HG03135 (cell line): Measurements from ENCODE around the gene RBM39.
"Not testable (repeated sequence)": the region's sequence is repeated elsewhere in the genome, so short reads cannot be mapped to it uniquely, and the experiment has no call there.

Source experiments
- ATAC-seq: cut with Tn5 transposase; IDR thresholded peaks from one replicate; pipeline ENCODE4 v1.9.1; 2021; ENCODE audit warnings: mild to moderate bottlenecking, moderate library complexity; ENCODE audit not compliant: unreplicated experiment

The RBM39 gene

DNA sequence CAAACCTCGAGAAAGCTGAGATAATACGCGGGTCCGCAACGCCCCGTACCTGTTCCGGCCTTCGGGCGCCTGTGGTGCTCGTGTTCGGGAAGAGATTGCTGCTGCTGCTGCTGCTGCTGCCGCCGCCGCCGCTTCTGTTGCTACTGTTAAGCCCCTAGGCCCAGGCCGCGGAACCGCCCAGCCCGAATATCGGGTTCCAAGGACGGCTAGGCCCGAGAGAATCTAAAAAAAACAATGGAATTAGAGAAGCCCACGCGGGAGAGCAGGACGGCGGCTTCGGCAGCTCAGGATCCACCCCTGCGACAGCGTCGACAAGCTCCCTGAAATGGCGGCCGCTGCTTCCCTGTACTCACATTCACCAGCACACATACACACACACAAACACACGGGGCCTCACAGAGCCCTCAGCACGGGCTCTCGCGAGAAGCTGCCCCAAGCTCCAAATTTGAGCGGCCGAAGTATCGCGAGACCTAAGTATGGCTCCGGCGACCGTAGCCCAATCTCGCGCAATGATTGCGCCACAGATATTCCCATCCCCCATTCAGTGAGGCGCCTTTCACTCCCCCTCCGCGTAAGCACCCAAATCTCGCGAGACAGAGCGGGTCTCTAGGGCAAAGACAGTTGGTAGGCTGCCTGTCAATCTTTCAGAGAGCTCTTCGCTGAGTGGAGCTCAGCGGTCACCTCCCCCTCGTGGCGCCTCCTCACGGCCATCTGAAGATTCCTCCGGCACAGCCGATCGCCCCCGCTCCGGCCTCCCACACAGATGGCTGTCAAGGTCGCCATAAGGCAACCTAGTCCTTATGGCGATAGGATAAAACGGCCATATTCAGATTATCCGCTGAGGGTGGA is at the start of gene RBM39:
Gene RBM39, minus strand, starts transcription at position 369 of the 849 bp plus-strand sequence. CDS start 1,386 bp downstream, outside the sequence.
- peak; percentile 85 for ATAC-seq

DNA sequence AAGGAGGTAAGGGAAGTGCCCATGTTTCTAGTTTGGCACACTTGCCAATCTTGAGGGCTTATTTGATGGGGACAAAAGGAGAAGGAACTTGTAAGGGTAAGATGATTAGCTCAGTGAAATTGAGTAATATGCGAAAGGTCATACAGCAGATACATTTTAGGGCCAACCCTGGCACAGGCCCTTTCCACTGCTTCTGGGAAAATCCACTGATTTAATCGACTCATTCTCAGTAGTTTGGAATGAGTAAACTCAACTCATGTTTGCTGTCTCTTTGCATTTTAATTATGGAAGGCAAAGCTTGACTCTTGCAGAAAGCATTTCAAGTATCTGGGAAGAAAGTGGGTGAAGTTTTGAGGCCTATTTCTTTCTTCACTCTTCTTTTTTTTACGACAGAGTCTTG is 49.8 kb upstream of the RBM39 start:
- no peak for ATAC-seq

DNA sequence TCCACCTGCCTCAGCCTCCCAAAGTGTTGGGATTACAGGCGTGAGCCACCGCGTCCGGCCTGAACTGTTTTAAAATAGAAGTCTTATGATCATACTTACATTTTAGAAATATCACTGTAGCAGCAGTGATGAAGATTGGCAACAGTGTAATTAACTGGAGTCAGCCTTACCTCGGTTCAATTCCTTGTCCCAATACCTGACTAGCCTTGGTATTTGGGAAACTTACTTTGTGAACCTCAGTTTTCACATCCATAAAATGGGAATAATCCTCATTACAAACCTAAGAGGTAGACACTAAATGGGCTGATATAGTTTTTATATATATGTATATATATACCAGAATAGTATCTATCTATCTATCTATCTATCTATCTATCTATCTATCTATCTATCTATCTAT is 49.0 kb upstream of the RBM39 start:
- no peak for ATAC-seq

DNA sequence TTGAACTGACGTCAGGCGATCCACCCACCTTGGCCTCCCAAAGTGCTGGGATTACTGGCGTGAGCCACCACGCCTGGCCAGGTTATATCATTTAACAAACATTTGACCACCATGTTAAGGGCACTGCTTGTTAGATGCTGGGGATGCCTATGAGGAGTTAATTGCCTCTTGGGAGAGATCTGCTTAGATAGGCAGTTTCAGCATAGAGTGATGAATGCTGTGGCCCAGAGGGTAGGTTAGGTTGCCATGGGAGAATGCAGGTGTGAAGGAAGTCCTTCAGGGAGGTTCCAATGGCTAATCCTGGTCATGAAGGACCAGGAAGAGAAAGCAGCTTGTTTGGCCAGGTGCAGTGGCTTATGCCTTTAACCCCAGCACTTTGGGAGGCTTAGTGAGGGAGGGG is 46.7 kb upstream of the RBM39 start:
- ATAC-seq: no peak

DNA sequence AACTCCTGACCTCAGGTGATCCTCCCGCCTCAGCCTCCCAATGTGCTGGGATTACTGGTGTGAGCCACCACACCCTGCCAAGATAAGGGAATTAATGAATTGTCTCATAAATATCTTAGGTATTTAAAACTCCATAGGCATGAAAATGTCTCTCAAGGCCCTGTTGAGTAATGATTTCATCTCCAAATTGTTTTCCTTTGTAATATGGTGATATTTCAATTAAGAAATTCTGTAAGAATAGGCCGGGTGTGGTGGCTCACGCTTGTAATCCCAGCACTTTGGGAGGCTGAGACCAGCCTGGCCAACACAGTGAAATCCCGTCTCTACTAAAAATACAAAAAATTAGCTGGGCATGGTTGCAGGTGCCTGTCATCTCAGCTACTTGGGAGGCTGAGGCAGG is 43.5 kb upstream of the RBM39 start:
- ATAC-seq: not testable (repeated sequence)

DNA sequence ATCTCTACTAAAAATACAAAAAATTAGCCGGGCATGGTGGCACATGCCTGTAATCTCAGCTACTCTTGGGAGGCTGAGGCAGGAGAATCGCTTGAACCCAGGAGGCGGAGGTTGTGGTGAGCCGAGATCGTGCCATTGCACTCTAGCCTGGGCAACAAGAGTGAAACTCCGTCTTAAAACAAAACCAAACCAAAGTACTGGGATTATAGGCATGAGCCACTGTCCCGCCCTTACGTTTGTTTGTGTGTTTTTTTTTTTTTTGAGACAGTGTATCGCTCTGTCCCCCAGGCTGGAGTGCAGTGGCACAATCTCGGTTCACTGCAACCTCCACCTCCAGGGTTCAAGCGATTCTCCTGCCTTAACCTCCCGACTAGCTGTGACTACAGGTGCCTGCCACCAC is 41.8 kb upstream of the RBM39 start:
- not testable (repeated sequence) for ATAC-seq

DNA sequence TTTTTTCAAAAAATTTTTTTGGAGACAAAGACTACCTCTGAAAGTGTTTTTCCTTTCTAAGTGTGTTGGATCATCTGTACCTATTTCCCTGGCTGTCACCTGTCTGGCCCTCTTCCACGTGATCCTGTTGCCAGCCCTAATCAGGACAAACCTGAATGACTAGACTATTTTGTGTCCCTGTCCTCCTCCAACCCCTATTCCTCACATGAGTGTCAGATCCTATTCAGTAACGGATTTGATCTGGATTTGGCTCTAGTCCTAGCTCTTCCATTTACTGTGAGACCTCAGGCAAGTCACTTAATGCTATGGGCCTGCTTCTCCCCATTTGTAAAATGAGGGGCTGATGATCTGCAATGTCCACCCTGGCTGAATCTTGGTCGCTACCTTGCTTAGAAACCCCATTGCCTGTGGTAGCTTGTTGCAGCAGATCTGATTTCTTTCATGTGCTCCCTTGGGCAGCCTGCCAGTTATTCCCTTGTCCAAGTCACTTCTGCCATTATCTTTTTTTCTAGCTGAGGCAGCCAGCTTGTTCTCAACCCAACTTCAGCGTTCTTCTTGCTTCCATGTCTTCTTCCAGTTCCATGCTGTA is 34.5 kb upstream of the RBM39 start:
- ATAC-seq: no peak

DNA sequence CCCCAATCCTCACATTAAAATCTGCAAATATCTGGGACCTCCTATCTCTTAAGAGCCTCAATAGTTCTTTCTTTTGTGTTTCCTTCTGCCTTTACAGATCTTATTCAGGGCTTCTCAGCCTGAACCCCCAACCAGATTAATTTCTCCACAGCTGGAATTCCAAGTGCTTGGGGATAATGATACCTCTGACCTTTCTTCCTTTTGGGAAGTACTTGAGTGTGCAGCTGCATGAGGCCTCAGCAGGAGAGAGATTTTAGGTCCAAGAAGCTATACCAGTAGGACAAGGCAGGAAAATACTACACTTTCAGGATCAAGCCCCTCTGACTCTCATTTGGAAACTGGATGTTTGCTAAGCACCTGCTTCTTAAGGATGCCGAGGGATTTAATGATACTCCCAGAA is 32.3 kb upstream of the RBM39 start:
- ATAC-seq: no peak

DNA sequence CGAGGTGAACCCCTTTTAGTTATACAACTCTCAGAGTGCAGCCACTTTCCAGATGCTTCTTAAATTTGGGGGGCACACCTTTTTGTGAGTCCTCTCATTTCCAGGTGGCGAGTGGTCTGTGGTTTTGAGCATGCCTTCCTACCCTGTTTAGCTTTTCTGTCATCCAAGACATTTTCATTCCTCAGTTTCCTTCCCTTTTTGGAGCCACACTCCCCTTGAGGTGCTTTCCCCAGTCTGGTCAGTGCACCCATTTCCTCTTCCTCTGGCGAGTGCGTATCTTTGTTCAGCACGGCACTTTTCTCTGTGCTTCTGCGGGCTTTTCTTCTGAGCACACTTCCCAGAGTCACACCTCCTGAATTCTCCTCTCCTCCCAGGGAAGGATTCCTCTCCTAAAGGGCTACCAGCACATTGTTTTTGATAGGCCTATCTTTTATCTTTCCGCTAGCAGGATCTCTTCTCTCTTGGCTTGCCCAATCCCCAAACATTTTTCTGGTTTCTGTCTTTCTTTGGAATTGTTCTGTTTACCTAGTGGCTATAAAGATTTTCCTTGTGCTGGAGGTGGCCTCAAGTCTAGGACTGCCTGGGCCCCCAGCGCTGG is 31.2 kb upstream of the RBM39 start:
- ATAC-seq: no peak

DNA sequence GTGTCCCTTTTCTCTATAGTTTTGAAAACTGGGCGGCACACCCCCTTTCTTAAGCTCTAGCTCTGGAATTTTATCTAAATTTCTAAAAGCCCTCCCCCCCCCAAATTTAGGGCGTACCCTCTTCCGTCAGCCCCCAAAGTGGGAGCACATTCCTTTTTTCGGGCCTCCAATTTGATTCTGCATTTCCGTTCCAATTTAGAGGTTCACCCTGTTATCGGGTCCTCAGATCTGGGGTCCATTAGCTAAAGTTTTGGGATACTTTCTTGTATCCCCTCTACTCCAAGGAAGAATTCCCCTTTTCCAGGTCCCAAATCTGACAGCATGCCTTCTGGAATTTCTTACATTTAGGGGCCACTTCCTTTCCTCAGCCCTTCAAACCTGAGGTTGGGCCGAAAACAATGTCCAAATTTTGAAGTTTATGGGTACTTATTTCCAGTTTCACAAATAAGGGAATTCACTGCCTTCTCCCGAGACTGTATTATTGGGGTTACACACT is 30.6 kb upstream of the RBM39 start:
- ATAC-seq: no peak

DNA sequence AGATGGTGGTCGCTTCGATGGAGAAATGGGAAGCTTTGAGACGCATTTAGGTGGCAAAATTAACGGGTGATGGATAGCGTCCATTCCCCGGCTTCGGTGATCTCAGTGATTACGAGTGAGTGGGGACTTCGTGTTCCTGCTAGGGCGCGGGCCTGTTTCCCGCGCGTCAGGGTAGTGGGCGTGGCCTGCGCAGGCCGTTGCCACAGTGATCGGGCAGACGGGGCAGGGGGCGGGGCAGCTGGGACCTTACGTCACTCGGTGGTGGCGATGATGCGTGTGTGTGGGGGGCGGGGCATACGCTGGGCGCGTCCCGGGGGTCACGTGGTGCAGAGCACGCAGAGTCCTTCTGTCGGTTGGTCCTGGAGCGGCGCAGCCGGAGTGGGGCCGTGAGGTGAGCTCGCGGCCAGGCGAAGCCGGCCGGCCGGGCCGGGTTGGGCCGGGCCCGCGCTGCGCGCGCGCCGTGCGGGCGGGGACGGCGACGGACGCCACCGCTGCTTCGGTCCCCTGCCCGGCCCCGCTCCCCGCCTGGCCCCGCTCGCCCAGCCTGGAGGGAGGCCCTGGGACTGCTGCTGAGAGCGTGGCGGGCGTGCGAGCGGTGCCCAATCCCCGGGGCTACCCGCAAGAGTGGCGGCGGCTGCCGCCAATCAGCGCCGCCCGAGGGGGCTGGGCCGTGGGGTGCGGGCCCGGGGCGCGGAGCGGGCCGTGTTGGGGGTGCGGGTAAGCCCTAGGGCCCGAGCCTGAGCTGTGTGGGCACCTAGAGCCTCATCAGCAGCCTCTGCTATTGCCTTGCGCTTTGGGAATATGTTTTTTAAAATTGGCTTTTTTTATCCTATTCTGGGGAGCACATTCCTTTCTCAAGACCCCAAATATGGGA is 29.9 kb upstream of the RBM39 start, which contains the start of gene PHF20:
Gene PHF20, plus strand, starts transcription at position 327 of the 874 bp plus-strand sequence. CDS start 29,508 bp downstream, outside the sequence.
- ATAC-seq: peak; percentile 72

DNA sequence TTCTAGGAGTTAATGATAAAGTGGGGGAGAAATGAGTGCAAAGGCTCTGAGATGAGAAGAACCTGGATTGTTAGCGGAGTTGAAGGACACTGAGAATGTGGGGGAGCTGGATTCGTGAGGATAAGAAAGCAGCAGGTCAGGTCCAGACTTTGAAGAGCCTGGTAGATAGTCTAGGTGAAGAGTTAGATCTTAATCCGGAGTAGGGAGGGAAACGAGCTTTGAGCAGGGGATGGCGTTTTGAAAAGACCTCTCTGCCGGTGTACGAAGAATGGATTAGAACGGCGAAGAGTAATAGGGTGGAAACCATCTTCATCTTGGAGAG is 29.3 kb upstream of the RBM39 start:
- no peak for ATAC-seq

DNA sequence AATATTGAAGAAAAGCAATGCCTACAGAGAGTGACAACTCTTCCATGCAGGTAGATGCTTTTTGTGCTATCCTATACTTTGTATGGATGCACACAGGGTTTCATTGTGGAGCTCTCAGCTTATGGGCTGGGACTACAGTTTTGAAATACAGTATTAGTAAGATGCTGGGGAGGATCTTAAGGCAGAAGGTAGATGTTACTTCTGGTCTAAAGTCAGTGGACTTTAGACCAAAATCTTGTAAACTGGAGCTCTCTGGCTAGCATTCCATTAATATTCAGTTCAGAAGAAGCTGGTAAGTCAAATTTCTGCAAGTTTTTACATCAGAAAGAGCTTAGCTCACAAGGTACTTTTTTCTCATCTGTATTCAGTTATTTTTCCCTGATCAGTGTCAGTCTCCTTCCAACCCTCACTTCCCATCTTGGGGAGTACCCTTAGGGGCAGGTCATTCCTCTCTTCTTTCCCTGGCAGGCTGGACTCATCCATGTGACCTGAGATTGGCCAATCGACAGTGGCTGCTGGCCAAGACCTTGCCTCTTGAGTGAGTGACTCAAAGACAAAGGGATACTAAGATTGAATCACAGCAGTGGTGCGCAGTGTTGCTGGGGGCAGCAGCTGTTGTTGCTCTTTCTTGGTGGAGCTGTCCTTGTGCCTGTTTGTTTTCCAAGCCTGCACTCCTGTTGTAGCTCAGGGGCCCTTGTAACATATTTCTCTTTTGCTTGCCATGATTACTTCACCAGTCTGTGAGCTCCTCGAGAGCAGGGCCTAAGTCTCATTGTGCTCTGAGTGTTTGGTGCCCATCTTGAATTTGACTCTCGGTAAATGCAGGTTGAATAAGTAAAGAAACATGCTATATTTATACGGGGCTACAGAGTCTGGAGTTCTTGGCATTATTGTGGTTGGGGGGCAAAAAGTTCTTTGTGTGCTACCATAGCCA is 26.9 kb upstream of the RBM39 start:
- no peak for ATAC-seq

DNA sequence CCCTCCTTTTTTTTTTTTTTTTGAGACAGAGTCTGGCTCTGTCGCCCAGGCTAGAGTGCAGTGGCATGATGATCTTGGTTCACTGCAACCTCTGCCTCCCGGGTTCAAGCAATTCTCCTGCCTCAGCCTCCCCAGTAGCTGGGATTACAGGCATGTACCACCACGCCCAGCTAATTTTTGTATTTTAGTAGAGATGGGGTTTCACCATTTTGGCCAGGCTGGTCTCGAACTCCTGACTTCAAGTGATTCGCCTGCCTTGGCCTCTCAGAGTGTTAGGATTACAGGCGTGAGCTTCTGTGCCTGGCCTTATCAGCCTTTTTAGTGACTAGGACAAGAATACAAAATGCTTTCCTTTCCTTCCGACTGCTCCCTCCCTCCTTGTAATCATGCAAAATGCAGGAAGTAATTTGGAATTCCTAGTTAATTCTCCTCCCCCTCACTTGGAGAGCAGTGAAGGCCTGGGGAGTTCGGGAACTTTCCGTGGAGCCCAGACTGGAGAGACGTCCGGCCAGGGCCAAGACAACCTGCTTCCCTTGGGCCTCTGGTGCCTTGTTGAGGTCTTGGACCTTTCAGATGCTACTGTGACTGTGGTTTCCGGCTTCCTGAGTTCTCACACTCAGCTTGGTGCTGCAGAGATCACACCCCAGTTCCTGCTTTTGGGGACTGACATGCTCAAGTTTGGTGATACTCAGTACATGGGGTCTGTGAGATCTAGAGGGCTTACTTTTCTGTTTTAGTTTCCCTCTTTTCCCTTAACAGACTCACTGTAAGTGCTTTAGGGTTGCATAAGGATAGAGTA is 25.8 kb upstream of the RBM39 start:
- peak; percentile 51 for ATAC-seq

DNA sequence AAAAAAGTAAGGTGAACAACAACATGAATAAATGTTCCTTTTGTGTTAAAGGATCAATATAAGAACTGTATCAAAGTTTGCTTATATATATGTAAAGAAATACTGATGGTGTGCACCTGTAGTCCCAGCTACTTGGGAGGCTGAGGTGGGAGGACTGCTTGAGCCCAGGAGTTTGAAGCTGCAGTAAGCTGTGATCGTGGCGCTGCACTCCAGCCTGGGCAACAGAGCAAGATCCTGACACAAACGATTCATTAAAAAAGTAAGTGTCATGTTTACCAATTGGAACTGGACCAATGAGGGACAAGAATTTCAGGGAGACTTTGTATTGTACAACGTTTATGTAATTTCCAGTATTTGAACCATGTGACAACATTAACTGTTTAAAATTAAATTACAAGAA is 24.8 kb upstream of the RBM39 start:
- ATAC-seq: no peak

DNA sequence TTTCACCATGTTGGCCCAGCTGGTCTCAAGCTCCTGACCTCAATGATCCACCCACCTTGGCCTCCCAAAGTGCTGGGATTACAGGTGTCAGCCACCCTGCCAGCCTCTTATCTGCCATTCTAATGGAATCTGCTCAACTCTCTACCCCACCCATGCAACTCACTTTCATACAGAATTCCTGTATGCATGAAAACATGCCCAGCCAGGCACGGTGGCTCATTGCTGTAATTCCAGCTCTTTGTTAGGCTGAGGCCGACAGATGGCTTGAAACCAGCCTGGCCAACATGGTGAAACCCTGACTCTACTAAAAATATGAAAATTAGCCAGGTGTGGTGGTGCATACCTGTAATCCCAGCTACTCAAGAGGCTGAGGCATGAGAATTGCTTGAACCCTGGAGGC is 22.9 kb upstream of the RBM39 start:
- ATAC-seq: not testable (repeated sequence)

DNA sequence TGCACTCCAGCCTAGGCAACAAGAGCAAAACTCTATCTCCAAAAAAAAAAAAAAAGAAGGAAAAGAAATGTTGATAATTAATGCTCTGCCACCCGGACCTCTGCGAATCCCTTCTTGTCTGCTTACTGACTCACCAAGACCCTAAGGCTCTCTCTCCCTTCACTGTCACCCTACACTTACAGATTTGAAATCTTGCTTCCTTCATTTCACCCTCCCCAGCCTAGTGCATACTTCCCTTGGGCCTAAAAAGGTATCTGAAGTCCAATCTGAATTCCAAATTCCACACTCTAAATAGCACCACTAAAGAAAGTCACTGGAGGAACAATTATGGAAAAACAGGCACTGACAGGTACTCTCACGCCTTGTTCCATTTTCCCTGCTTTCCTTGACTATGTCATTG is 20.4 kb upstream of the RBM39 start:
- no peak for ATAC-seq

DNA sequence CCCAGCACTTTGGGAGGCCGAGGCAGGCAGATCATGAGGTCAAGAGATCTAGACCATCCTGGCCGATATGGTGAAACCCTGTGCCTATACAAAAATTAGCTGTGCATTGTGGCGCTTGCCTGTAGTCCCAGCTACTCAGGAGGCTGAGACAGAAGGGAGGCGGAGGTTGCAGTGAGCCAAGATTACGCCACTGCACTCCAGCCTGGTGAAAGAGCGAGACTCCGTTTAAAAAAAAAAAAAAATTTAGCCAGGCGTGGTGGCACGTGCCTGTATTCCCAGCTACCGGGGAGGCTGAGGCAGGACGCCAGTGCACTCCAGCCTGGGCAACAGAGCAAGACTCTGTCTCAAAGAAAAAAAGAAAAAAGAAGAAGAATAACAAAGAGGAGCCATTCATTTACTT is 19.5 kb upstream of the RBM39 start:
- not testable (repeated sequence) for ATAC-seq

DNA sequence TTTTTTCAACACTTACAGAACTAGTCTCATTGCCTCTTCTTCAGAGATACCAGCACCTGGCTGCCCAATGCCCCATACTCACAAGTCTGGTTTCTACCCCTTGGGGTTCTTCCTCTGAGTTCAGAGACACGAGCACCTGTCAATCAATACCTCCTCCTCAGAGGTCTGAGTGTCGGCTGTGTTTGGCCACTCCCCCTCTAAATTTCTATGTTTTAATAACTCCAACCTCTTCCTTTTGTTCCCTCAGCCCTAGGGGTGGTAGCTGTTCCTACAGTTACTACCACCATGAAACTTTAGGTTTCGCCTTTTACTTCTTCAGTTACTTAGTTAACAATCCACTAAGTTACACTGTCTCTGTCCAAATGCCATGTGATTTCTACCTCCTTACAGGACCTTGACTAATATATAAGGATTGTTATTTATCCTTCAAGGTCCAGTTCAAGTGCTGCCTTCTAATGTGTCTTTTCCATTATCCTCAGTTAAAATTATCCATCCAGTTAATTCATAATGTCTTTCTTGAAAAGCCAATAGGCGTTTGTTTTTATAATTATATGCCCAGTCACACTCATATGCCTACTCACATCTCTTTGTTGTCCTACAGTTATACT is 15.1 kb upstream of the RBM39 start:
- no peak for ATAC-seq
